Forelimb muscle (tissue), 1 donor: Measurements from ENCODE around the gene KMT2E. TPM values are rescaled to one million over a fixed set of nuclear protein-coding genes. Genes with fewer than 3 reads are reported as not detected.
"Not testable (repeated sequence)": the region's sequence is repeated elsewhere in the genome, so short reads cannot be mapped to it uniquely, and the experiment has no call there.

Experiments used
- DNase-seq: peaks from one replicate; pipeline ENCODE4 v3.0.0-alpha.2; 2013; ENCODE audit warnings: low read depth
- polyA plus RNA-seq: library from polyadenylated mRNA; unstranded; fragments of 120-200 nt; gene quantifications from one replicate; pipeline ENCODE4 v1.2.1, GENCODE V29; 2013; ENCODE audit not compliant: insufficient read length

The KMT2E gene
- polyA plus RNA-seq, 1 donor: 35.1 TPM

DNA sequence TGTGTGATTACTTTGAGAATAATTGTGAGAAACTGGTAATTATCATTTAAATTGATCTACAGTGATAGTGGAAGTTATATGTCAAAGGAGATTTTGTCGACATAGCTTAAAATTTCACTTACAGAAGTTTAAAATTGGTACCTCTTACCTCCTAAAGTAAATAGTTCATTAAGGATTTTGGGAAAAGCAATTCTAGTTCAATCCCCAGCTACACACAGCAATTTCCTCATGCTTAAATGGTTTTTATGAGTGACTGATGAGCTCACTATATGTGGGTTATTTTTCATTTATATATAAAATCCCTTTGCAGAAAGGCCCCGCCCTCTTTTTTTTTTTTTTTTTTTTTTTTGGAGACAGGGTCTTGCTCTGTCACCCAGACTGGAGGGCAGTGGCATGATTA lies 12.7 kb downstream of the KMT2E start:
- DNase-seq: no peak

DNA sequence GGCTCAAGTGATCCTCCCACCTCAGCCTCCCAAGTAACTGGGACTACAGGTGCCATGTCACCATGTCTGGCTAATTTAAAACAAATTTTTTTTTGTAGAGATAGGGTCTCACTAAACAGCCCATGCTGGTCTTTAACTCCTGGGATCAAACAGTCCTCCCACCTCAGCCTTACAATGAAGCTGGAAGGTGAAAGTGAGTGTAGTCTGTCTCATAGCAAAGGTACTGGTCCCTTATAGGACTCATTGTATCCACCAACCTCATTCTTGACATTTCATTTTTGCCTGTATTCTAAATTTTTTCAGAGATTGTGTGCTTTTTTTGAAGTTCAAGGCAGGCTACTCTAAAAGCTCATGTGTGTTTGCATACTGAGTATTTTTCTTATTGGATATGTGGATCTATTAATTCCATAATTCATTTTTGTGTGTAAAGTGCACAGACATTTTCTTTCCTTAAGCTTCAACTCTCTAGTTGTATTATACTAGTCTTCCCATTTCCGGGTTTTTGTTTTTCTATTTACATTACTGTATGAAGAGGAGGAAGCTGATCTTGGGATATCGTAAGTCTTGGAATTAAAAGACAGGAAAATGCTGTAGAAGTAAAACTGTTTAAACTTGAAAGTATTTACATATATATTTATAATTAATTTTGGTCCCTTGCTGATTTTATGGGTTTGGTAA lies 13.3 kb downstream of the KMT2E start:
- no peak for DNase-seq

- no peak for DNase-seq
Observed at GRCh38 chr7:105028004-105028403, 14.0 kb downstream of the KMT2E start.

- DNase-seq: not testable (repeated sequence)
Observed at GRCh38 chr7:105028941-105029340, 14.9 kb downstream of the KMT2E start.

DNA sequence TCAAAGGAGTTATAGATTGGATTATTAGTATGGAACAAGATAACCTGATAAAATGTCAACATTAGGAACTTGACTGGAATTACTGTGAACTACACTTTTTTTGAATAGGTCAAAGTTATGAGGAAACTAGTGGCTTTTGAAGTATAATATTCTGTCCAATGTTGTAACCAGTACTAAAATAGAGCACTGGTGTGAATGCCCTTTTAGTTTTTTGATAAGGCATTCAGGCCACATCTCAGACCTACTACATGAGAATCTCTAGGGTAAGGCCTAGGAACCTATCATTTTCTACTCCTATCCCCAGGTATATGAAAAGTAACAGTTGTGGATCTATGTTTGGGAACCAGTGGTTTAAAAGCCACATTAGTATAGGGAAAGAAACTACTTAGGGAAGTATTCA lies 16.4 kb downstream of the KMT2E start:
- DNase-seq: no peak

DNA sequence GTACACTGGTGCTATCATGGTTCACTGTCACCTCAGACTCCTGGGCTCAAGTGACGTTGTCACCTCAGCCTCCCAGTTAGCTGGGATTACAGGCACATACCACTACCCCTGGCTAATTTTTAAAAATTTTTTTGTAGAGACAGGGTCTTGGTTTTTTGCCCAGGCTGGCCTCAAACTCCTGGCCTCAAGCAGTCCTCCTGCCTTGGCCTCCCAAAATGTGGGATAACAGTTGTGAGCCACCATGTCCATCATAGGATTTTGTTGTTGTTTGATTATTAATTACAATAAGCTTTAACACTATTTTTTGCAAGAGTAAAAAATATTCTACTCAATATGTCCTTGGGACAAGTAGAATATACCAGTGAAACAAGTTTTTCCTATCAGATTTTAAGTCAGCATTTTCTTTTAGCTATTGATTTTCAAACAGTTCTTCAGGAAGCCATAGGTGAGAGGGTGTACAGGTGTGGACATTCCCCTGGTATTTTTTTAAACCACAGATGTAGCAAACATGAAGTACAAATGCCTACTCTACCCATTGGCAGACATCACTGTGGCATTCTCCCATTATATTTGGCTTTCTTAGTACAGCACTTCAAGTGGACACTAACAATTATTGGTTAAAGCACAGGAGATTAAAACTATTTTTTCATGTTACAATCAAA lies 18.7 kb downstream of the KMT2E start:
- DNase-seq: no peak

DNA sequence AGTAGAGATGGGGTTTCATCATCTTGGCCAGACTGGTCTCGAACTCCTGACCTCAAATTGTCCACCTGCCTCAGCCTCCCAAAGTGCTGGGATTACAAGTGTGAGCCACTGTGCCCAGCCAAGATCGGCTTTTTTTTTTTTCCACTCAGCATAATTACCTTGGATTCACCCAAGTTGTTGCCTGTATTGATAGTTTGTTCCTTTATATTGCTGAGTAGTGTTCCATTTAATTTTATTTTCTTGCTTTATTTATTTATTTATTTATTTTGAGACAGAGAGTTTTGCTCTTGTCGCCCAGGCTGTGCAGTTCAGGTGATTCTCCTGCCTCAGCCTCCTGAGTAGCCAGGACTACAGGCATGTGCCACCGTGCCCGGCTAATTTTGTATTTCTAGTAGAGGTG lies 21.3 kb downstream of the KMT2E start:
- DNase-seq: no peak

GRCh38 chr7:105036217-105037168 lies 22.5 kb downstream of the KMT2E start:
- DNase-seq: no peak

DNA sequence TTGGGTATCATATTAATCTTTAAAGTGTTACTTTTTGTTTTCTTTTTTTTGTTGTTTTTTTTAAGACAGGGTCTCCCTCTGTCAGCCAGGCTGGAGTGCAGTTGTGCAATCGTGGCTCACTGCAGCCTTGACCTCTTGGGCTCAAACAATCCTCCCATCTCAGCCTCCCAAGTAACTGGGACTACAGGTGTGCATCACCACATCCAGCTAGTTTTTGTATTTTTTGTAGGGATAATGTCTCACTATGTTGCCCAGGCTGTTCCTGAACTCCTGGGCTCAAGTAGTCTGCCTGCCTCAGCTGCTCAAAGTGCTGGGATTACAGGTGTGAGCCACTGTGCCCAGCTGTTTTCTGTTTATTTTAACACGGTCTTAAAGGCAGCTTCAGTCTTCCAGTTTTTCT lies 23.3 kb downstream of the KMT2E start:
- no peak for DNase-seq

- DNase-seq: no peak
Observed at GRCh38 chr7:105044449-105045070, 30.6 kb downstream of the KMT2E start.

DNA sequence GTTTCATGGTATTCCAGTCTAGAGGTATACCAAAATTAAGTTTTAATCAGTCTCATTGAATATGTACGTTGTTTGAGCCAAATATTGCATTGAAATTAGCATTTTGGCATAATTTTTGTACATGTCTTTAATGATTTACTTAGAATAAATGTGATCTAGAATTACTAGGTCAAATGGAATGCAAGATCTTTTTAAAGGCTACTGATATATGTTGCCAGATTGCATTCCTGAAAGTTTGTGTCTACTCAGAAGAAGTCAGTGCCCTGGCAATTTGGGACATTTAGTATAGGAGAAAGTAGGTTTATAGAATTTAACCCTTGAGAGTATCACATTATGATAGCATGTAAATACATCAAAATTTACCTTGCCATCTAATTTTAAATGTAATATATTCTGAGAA lies 32.4 kb downstream of the KMT2E start:
- DNase-seq: no peak

GRCh38 chr7:105047932-105048331 lies 33.9 kb downstream of the KMT2E start:
- DNase-seq: no peak

DNA sequence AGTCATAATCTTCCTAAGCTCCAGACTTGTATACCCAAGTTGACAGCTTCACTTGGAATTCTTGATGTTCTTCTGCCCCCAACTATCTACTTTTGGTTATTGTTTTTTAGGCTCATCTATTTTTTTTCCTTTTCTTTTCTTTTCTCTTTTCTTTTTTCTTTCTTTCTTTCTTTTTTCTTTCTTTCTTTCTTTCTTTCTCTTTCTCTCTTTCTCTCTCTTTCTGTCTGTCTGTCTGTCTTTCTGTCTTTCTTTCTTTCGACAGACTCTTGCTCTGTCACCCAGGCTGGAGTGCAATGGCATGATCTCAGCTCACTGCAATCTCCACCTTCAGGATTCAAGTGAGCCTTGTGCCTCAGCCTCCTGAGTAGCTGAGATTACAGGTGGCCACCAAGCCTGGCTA lies 36.5 kb downstream of the KMT2E start:
- no peak for DNase-seq

GRCh38 chr7:105050899-105051298 lies 36.9 kb downstream of the KMT2E start:
- DNase-seq: not testable (repeated sequence)

DNA sequence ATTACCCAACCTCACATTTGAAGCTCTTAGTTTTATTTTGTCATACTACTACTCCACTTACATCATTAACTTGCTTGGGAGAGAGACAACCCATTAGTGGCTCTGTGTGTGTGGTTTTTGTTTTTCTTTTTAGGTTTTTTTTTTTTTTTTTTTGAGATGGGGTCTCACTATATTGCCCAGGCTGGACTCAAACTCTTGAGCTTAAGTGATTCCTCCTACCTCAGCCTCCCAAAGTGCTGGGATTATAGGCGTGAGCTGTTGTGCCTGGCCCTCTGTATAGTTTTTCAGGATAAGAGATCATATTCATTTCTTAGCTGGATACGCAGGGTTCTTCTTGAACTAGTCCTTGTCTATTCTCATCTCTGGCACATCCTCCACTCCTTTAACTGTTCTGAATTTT lies 41.1 kb downstream of the KMT2E start:
- DNase-seq: no peak

- DNase-seq: no peak
Observed at GRCh38 chr7:105055621-105056020, 41.6 kb downstream of the KMT2E start.

DNA sequence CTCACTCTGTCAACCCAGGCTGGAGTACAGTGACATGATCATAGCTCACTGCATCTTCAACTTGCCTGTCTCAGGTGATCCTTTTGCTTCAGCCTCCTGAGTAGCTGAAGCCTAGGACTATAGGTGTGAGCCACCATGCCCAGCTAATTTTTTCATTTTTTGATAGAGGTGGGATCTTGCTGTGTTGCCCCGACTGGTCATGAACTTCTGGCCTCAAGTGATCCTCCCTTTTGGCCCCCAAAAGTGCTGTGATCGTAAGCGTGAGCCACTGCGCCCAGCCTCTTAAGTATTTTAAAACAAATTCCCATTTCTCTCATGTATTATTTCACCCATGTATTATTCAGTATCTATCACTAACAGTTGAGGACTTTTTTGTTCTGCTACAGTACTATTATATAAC lies 43.5 kb downstream of the KMT2E start:
- DNase-seq: no peak

DNA sequence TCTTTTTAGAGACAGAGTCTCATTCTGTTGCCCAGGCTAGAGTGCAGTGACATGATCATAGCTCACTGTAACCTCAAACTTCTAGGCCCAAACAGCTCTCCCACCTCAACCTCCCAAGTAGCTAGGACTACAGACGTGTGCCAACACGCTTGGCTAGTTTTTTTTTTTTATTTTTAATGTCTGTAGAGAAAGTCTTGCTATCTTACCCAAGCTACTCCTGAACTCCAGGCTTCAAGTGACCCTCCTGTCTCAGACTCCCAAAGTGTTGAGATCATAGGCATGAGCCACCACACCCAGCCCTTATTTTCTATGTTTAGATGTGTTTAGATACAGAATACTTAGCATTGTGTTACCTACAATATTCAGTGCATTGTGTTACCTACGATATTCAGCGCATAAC lies 46.4 kb downstream of the KMT2E start:
- DNase-seq: no peak

DNA sequence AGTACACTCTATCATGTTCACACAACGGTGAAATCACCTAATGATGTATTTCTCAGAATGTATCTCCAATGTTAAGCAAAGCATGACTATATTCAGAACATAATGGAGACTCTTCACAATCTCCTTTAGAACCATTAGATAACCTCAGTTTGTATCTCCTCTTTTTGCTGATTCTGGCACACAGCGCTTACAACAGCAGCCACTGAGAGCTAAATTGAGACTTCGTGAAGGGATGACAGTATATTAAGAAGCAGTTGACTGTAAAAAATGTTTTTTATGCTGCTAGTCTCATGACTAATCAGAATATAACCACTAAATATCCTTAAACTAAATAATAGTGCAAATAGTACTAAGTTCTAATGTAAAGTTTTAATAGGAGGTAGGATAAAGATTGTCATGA lies 46.9 kb downstream of the KMT2E start:
- no peak for DNase-seq

DNA sequence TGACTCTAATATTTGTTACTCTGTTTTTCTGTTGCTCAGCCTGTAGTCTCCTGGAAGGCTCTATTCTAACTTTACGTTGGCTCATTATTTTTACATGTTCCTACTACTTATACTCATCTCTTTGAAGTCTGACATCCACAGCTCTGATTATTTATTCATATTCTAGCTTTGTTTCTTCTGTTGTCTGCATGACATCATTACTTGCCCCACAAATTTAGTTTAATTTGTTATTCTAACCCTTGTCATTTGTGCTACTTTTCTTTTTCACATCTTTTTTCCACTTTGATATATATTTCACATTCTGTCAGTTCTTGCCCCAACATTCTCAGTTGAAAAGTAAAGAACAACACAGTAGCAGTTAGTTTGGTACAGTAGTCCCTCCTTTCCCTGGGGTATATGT lies 51.1 kb downstream of the KMT2E start:
- DNase-seq: no peak

DNA sequence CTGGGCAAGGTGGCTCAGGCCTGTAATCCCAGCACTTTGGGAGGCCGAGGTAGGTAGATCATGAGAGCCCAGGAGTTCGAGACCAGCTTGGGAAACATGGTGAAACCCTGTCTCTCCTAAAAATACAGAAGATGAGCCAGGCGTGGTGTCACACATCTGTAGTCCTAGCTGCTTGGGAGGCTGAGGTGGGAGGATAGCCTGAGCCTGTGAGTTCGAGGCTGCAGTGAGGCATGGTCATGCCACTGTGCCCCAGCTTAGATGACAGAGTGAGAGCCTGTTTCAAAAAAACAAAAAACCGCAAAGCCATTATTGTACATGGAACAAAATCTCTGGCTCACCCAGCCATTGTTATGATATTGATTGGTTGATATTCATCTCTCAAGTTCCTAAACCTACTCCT lies 53.7 kb downstream of the KMT2E start:
- no peak for DNase-seq

GRCh38 chr7:105068886-105069285 lies 54.9 kb downstream of the KMT2E start:
- DNase-seq: no peak
